SK-N-MC (cell line): ENCODE results near the gene ZNF804B.

Experiments
- EZH2 ChIP-seq: fragments of 200-600 bp; sonication (generic); IDR thresholded peaks from one replicate; pipeline ENCODE4 v1.6.1; 2017; ENCODE audit warnings: antibody characterized with exemption
- POLR2AphosphoS5 ChIP-seq: IDR thresholded peaks from 2 replicates; pipeline ENCODE4 v1.6.1; 2012; ENCODE audit warnings: mild to moderate bottlenecking, low read depth, low read length, borderline replicate concordance

DNA sequence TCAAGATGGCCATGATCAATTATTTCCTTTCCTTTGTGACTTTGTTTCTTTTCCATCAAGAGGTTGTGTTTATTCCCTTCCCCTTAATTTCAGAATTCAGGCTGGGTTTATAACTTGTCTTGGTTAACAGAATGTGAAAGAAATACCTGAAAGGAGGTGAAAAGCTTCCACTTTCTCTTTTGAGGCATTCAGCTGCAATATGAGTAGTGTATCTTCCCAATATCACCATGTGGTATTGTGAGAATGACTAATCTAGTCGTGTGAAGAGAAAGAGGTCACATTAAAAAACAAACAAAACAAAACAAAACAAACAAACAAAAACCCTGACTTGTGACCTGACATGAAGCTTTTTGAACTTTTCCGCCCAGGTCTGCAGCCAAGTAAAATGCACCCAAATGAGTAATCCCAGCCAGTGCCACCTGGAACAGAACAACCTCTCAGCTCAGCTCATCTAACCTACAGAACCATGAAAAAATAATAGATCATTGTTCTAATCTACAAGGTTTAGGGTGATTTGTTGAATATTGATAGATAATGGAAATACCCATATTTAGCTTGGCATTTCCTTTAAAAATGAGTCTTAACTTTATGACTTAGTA is 106.9 kb downstream of the ZNF804B start:
- TF ChIP-seq POLR2AphosphoS5 = no peak
- no peak for TF ChIP-seq EZH2
